SKM-1 treated with dmso at 0.1 percent for 144 hours (cell line): ENCODE data around the gene ADAMTS17.

Experiments
- DNase-seq: peaks from one replicate; lab custom pipeline; 2025; ENCODE audit not compliant: unreplicated experiment; lab: John Stamatoyannopoulos, UW

ADAMTS17 gene

DNA sequence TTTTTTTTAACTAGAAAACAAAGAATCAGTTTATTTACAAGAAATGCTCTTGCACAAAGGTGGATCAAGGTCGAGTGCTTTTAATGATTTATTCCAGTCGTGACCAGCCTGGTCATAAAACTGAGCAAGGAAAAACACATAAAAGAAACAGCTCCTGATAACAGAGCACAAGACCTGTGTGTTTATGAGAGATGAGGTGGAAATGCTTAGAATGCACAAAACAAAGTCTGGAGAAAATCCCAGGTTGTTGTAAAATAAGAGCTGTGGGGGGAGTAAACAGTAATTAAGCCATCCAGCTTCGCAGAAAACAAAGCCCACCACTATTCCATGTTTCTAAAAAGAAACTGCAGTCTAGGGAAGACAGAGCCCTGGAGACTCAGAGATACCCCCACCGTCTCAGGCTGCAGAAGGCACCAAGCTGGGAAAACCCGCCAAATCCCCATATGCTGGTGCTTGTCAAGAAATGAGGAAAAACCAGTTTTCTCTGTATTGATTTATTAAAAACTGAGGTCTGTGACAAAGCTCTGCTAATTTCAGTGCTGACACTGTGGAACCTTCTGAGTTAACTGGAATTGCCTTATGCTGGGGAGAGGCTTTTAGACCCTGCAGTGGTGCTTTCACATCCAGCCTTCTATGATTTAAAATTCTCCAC is 139.3 kb downstream of the ADAMTS17 start:
- no peak for DNase-seq

- DNase-seq: no peak
Measured at GRCh38 chr15:100201376-100202280, 140.1 kb downstream of the ADAMTS17 start.

DNA sequence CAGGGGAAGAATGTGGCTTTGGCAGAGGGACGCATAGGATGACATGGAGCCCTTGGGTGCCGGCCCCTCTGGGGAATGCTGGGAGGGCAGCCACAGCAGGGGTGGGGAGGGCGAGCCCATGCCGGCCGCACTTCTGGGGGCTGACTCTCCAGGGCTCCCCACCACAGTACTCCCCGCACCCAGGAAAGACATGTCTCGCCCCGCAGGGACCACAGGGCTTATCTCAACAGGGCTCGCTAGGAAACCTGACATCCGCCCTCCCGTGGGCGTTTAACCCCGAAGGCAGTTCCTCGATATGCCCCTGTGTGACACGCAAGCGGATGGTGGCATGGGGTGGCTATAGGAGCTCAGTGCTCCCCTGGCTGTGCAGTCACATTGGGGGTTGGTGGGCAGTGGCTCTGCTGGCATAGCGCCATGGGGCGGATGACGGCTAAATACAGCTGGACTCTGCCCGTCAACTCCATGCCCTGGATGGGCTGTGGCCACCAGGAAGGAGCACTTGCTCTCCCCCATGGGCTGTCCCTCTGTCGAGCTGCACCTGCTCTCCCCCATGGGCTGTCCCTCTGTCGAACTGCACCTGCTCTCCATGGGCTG is 141.4 kb downstream of the ADAMTS17 start:
- DNase-seq: no peak

GRCh38 chr15:100199711-100200286 is 142.0 kb downstream of the ADAMTS17 start:
- DNase-seq: no peak

- DNase-seq: no peak
Measured at GRCh38 chr15:100198442-100198841, 143.3 kb downstream of the ADAMTS17 start.

DNA sequence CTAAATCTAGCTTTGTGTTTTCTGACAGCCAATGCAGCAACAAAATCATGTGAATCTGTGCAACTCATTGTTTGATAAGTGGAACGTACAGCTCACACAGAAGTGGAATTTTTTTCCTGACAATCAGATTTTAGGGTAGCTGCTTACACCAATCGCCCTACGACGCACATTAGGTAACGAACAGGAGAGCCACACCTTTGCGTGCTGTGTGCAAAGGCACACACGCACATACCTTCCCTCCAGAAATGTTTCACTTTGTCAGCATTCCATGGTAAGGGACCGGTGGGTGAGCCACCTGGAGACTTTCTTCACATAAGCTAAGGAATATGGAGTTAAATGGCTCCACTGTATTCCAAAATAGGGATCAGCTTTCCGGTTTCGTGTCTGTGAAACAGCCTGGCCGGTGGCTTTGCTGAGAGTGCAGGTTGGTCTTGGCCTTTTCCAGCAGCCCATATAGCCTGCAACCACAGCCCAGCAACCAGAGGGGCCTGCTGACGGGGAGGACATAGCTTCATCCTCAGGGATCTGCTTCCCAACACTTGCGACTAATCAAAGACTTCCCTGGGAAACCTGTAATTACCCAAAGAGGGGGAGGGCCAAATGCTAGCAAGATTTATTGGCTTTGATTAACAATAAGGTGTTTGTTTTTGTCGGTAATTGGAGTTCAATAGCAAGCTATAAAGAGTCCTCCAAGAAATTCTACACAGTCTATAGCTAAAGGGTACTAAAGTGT is 145.3 kb downstream of the ADAMTS17 start:
- DNase-seq: no peak

GRCh38 chr15:100194996-100195395 is 146.8 kb downstream of the ADAMTS17 start:
- no peak for DNase-seq

DNA sequence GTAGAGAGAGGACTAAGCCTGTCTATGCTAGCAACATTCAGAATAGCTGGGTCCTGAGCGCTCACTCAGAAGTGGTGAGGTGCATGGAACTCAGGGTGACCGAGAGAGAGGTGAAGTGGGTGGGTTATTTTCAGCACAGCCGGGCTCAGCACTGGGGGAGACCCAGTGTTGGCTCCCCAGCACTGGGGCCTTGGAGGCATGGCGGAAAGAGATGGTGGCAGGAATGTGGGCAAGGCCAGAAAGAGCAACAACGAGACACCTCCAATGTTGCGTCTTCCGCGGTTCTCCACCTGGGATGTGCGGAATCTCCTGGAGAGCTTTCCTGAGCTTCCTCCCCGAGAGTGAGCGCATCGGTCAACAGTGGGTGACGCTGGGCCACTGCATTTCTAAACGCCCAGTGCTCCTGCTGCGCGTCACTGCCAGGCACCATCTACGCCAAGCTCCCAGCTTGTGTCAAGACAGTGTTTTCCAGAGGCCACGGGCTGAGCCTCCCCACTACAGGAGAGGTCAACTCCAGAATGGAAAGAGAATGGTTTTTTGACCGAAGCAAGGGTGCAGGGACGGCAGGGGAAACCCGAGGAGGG is 148.4 kb downstream of the ADAMTS17 start:
- no peak for DNase-seq

DNA sequence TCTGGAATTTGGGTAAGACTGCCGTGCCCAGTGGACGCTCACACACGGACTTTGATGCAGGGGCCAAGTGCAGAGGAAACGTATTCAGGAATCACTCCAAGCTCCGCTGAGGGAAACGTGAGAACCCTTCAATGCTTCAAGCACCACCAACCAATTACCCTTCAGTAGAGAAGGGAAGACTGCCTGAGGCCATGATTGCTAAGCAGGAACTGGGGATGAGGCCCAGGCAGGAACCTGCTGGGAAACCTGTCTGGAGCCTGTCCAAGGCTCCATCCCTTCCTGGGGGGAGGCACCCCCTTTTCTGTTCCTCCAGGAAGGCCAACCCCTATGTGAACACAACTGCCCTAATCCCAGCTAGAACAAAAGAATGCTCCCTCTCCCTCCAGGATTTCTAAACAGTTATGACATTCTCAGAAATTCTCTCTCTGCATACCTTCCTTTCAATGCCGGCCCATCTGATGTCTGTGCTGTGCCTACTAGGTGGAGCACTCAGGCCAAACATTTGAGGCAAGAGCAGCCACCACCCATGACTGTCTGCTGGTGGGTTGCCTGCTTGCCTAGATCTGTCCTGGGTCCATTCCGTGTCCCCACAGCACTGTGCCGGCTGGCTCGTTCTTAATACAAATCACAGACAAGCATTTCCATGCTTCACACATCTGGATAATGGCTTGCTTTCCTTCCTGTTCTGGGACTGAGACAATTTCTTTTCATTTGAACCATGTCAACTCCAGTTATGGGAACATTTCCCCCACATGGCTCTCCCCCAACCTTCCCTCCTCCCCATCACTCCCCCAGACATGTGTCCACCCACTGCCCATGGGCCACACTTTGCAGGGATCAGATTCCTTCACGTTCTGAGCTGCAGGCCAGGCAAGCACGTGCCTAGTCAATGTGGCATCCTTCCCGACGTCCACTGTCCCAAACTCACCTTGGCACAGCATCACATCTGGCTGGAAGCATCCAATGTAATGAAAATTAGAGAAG is 149.4 kb downstream of the ADAMTS17 start:
- no peak for DNase-seq

DNA sequence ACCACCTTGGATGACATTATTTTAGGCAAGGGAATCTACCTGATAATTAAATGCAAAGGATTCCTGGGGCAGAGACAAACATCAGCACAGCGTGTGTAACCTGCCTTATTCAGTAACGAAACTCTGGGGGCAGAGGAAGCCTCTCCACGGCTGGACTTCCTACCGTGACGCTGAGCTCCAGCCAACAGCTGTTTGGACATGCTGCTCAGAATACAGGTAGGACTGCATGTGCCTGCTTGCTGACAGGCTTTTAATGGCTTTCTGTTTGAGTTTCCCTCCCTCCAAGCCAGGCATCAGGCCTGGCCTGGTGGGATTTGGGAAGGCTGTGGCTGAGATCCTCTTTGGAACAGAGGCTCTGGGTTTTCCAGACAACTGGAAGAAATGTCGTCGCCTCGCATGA is 150.6 kb downstream of the ADAMTS17 start:
- DNase-seq: no peak

- no peak for DNase-seq
Measured at GRCh38 chr15:100190675-100191074, 151.1 kb downstream of the ADAMTS17 start.

GRCh38 chr15:100189849-100190248 is 151.9 kb downstream of the ADAMTS17 start:
- no peak for DNase-seq

DNA sequence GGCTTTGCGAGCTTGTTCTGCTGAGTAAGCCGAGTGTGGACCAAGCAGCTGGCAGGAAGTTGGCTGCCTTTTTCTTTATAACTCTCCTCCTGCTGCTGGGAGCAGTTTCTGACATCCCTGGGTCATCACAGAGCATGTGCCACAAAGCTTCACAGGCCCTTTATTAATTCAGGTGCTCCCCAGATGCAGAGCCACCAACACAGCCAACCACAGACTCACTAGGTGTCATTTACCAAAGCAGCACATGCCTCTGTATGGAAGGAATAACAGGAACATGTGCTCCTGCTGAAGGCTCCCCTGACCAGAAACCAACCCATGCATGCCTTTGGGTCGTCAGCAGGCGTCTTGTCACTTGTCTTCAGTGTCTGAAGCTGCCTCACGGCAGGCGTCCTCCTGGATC is 152.5 kb downstream of the ADAMTS17 start:
- no peak for DNase-seq

DNA sequence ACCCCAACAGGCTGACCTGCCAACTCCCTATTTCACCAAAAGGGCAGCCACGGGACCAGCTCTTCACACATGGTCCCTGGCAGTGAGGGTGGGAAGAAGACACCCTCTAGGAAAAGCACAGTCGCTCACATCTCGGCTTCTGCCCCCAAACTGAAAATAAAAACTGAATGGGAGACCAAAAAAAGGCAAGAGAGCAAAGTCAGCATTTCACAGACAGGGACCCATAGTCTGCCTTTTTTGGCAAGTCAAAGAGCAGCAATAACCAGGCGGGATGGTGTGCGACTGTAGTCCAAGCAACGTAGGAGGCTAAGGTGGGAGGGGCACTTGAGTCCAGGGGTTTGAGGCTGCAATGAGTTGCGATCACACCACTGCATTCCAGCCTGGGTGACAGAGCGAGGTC is 154.1 kb downstream of the ADAMTS17 start:
- no peak for DNase-seq

DNA sequence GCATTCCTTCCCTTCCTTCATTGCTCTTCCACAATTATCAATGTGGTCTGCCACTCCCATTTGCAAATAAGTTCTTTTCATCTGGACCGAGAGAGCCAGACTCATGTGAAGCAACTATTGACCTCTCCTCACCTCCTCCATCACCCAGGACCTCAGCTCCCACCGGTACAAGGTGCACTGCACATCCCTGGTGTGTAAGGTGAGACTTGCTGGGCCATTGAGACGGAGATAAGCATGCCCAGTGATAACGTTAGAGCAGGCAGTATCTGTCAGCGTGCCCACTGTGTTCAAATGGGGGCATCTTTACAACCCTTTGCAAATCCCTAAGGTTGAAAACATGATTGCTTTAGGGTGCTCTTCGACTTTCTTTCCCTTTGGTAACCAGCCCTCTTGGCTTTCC is 154.8 kb downstream of the ADAMTS17 start:
- no peak for DNase-seq

DNA sequence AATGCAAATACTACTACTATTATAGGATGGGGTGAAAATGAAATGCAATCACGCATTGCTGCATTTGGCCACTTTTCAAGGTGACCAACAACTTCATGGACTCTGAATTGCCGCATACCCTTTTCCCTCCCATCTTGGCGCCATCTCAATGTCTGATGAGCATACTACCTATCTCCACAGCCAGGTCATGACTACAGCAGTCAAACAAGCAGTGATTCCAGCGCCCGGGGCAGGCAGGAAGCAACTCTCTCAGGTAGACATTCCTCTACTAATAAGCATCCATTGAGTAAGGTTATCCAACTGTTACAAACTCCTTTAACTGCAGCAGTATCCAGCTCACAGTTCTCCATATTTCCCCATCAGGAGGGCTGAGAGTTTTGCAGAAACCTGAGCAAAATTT is 155.4 kb downstream of the ADAMTS17 start:
- no peak for DNase-seq

GRCh38 chr15:100183921-100184495 is 157.8 kb downstream of the ADAMTS17 start:
- DNase-seq: no peak

- DNase-seq: no peak
Measured at GRCh38 chr15:100180921-100181320, 160.9 kb downstream of the ADAMTS17 start.
